ENCODE measurements around the gene PAPOLB. TPM values are rescaled to one million over a fixed set of nuclear protein-coding genes. Genes with fewer than 3 reads are reported as not detected.

PAPOLB gene
- total and polyA plus RNA-seq, 10 of the 15 experiments (the other 5 are each of a cell fraction or from before 2014, with no cell fraction given): 0.01 TPM; not detected in 9

DNA sequence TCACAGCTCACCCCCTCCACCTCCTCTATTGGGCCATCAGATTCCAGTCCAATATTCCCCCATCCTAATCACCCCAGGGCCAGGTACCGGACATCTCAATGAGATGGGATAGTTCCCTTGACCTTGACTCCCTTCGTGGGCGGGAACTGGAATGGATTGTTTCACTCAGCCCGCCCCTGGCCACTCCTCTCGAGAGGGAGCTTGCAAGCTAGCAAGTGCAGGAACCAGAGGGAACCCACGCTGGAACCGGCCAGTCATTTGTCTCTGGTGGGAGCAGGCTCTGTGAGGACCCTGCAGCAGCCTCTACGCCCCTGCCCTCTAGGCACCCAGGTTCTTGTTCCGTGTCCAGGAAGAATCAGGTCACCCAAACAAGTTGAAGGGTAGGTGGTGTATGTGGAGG, 32.7 kb upstream of the PAPOLB start:
- TF ChIP-seq, protein P1, sequence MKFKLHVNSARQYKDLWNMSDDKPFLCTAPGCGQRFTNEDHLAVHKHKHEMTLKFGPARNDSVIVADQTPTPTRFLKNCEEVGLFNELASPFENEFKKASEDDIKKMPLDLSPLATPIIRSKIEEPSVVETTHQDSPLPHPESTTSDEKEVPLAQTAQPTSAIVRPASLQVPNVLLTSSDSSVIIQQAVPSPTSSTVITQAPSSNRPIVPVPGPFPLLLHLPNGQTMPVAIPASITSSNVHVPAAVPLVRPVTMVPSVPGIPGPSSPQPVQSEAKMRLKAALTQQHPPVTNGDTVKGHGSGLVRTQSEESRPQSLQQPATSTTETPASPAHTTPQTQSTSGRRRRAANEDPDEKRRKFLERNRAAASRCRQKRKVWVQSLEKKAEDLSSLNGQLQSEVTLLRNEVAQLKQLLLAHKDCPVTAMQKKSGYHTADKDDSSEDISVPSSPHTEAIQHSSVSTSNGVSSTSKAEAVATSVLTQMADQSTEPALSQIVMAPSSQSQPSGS (IDR thresholded peaks at IDR 0.05; ENCODE audit: low read length): no peak
- no peak for TF ChIP-seq HDAC2 (IDR thresholded peaks at IDR 0.05)
- TF ChIP-seq CREB1 (IDR thresholded peaks at IDR 0.05; ENCODE audit: low read depth): no peak
- no peak for TF ChIP-seq CTCF (IDR thresholded peaks at IDR 0.05 in 2 of 3, conservative IDR thresholded peaks at IDR 0.05 in 1 of 3; ENCODE audit: control insufficient read depth in 2 of 3, extremely low read depth in 1 of 3, insufficient read depth in 1 of 3, low read depth in 3 of 3, low read length in 3 of 3)
- TF ChIP-seq BCL11A (IDR thresholded peaks at IDR 0.05; ENCODE audit: low read depth, low read length): no peak
- TF ChIP-seq SP1 (IDR thresholded peaks at IDR 0.05; ENCODE audit: low read depth, low read length): no peak
- TF ChIP-seq RCOR1 (conservative IDR thresholded peaks at IDR 0.05; ENCODE audit: low read depth, low read length): no peak
- TF ChIP-seq FOXK2 (IDR thresholded peaks at IDR 0.05): no peak
- no peak for TF ChIP-seq MEF2B (IDR thresholded peaks at IDR 0.05; ENCODE audit: partially characterized antibody, poor library complexity, severe bottlenecking)
- no peak for TF ChIP-seq NFIC (IDR thresholded peaks at IDR 0.05; ENCODE audit: low read depth, low read length)
- TF ChIP-seq BHLHE40 (IDR thresholded peaks at IDR 0.05; ENCODE audit: borderline replicate concordance in 1 of 2, low read depth in 2 of 2, low read length in 1 of 2): no peak
- no peaks in the 10 kb centered on the region for H3K4me1 ChIP-seq (ENCODE audit: control insufficient read depth, insufficient read depth, low read length)
- H3K4me3 ChIP-seq: no peak overlapping the region
- no peak overlapping the region for H3K27ac ChIP-seq (ENCODE audit: control insufficient read depth, insufficient read depth)
- no peak overlapping the region for H3K4me2 ChIP-seq (ENCODE audit: control insufficient read depth, insufficient read depth)
- in situ Hi-C loops (cut with MboI): no loop called here
- ChIA-PET POLR2A (no interaction called here), RAD21 (ENCODE audit: unreplicated experiment) (no interaction called here), SMC1A (ENCODE audit: uncharacterized antibody, unreplicated experiment) (no interaction called here), CTCF (no interaction called here)
- H3K36me3 ChIP-seq (ENCODE audit: control insufficient read depth in 2 of 2, insufficient read depth in 2 of 2, low read length in 1 of 2): no peaks in the 10 kb centered on the region
- WGBS (ENCODE audit: insufficient coverage, insufficient replicate concordance, low lambda C conversion rate, missing lambda C conversion rate): 33% methylated on average over 9 of the region's 9 CpGs
- no peaks in the 10 kb centered on the region for H3K27me3 ChIP-seq (replicated peaks in 1 of 2; ENCODE audit: control insufficient read depth in 2 of 2, insufficient read depth in 2 of 2, low read length in 1 of 2)
- H3K9ac ChIP-seq (ENCODE audit: control insufficient read depth, insufficient read depth, low read length): no peak overlapping the region
- no TSS peak for BruUV-seq (replicated peaks)
- no peaks in the 10 kb centered on the region for H4K20me1 ChIP-seq (ENCODE audit: control insufficient read depth, insufficient read depth)
- FAIRE-seq (no peak), ATAC-seq (no peak), DNase-seq (ENCODE audit: low read depth, low spot score) (no peak)
- H2AFZ ChIP-seq (ENCODE audit: control insufficient read depth, low read depth, low read length): no peak overlapping the region
- intact Hi-C loops (cut with micrococcal nuclease; ENCODE audit: unreplicated experiment): no loop called here
- H3K9me3 ChIP-seq (replicated peaks; ENCODE audit: control insufficient read depth, insufficient read depth, low read length): no peaks in the 10 kb centered on the region
- H3K79me2 ChIP-seq (ENCODE audit: control insufficient read depth, insufficient read depth, low read length): no peaks in the 10 kb centered on the region

All from GM12878 (cell line).